ENCODE results near the gene NEU3.

GRCh38 chr11:75066061-75066460 lies 77.3 kb downstream of the NEU3 start:
- TF ChIP-seq FOXM1 (IDR thresholded peaks at IDR 0.05; ENCODE audit: borderline replicate concordance) = no peak
- no peak for TF ChIP-seq FOXA1 (IDR thresholded peaks at IDR 0.05)
- no peak for TF ChIP-seq SUZ12 (IDR thresholded peaks at IDR 0.05)

All from HEK293T (cell line).